AG04450 (cell line): ENCODE results near the gene BRS3. TPM values are rescaled to one million over a fixed set of nuclear protein-coding genes. Genes with fewer than 3 reads are reported as not detected.
A peak's percentile ranks its signal among the peaks of the same experiment; 100 is the strongest.

Source experiments
- CTCF ChIA-PET: fragments of 300-600, 350-600 bp; formaldehyde crosslinking; extraction: SDS; loops from one replicate; lab custom pipeline; 2022; ENCODE audit warnings: antibody characterized with exemption, inconsistent platforms; lab: Charles Lee
- POLR2A ChIA-PET: fragments of 350-600 bp; formaldehyde crosslinking; extraction: SDS; loops from one replicate; lab custom pipeline; 2021; ENCODE audit warnings: antibody characterized with exemption, inconsistent platforms; lab: Yijun Ruan, JAX
- DNase-seq: peaks from one replicate; pipeline ENCODE4 v3.0.0-alpha.2; 2011; ENCODE audit warnings: low read depth, low spot score
- H3K27ac ChIP-seq: one replicate; pipeline ENCODE4 v1.5.1; 2012; ENCODE audit warnings: low read depth, low read length, control low read depth
- H3K27me3 ChIP-seq: one replicate; pipeline ENCODE4 v1.6.0; 2012; ENCODE audit warnings: low read length; ENCODE audit not compliant: control insufficient read depth, insufficient read depth
- H3K4me3 ChIP-seq: 2 replicates; pipeline ENCODE4 v1.5.1; 2011; ENCODE audit warnings: mild to moderate bottlenecking, low read depth, low read length, control low read depth
- H3K9me3 ChIP-seq: 2 replicates; pipeline ENCODE4 v1.5.1; 2012; ENCODE audit warnings: low read length; ENCODE audit not compliant: control insufficient read depth, insufficient read depth
- CTCF ChIP-seq: IDR thresholded peaks from 2 replicates; pipeline ENCODE4 v1.5.1; 2011; ENCODE audit warnings: low read depth, low read length, control low read depth, inconsistent platforms
- polyA plus RNA-seq: library from polyadenylated mRNA; depleted of rRNA; stranded (reverse); fragments of >200 nt; gene quantifications from 2 replicates; pipeline ENCODE4 v1.2.3, GENCODE V29; 2011

Gene BRS3
- polyA plus RNA-seq, 1 experiment, result not detected

GRCh38 chrX:136496764-136497555 is 9.2 kb downstream of the BRS3 start:
- ChIA-PET CTCF (interaction anchor here (0.7 kb wide), 1 partner anchor 92 kb away, joined by 3 read pairs; no protein-coding TSS in a partner anchor), POLR2A (interaction anchor here (0.6 to 1.0 kb wide), 4 partner anchors 29 to 519 kb away, joined by 3 to 5 read pairs (median 3); no protein-coding TSS in a partner anchor)
- H3K27me3 ChIP-seq, result no peaks in the 10 kb centered on the region
- no peaks in the 10 kb centered on the region for H3K9me3 ChIP-seq
- DNase-seq, result peak; percentile 45
- peak overlapping the region; percentile 93 for H3K27ac ChIP-seq
- TF ChIP-seq CTCF, result no peak
- peak overlapping the region; percentile 78 for H3K4me3 ChIP-seq

GRCh38 chrX:136497556-136498052 is 9.9 kb downstream of the BRS3 start, which contains the start of gene HTATSF1:
Gene HTATSF1, plus strand, starts transcription at chrX:136497592. Its CDS starts 93 bp downstream, at chrX:136497685.
- Histone ChIP-seq H3K9me3 (no peaks in the 10 kb centered on the region), H3K27me3 (no peaks in the 10 kb centered on the region), H3K27ac (peak within 1 kb of the TSS; percentile 93), H3K4me3 (peak within 1 kb of the TSS; percentile 78)
- no peak for TF ChIP-seq CTCF
- ChIA-PET CTCF (interaction anchor here (0.7 to 1.0 kb wide), 2 partner anchors 93 to 469 kb away, joined by 3 read pairs; no protein-coding TSS in a partner anchor), POLR2A (interaction anchor here (0.6 to 1.0 kb wide), 2 partner anchors 29 to 520 kb away, joined by 3 to 5 read pairs; no protein-coding TSS in a partner anchor)
- no peak for DNase-seq

GRCh38 chrX:136519069-136519468 is 31.3 kb downstream of the BRS3 start:
- CTCF ChIA-PET, result no interaction called here
- no peak overlapping the region for H3K4me3 ChIP-seq
- no peaks in the 10 kb centered on the region for H3K9me3 ChIP-seq
- no peak for TF ChIP-seq CTCF
- H3K27ac ChIP-seq, result no peak overlapping the region
- no peak for DNase-seq
- no peaks in the 10 kb centered on the region for H3K27me3 ChIP-seq
- POLR2A ChIA-PET, result no interaction called here

- no peaks in the 10 kb centered on the region for H3K27me3 ChIP-seq
- POLR2A ChIA-PET, result no interaction called here
- CTCF ChIA-PET, result no interaction called here
- no peak overlapping the region for H3K4me3 ChIP-seq
- no peak for DNase-seq
- TF ChIP-seq CTCF, result no peak
- no peaks in the 10 kb centered on the region for H3K9me3 ChIP-seq
- no peak overlapping the region for H3K27ac ChIP-seq
Measured at GRCh38 chrX:136523770-136524169, 36.0 kb downstream of the BRS3 start.
